Fibroblast of lung (primary cell): ENCODE results near the gene TNRC18.

Experiments
- CTCF ChIP-seq, 2 donors: IDR thresholded peaks in 1 of 2; conservative IDR thresholded peaks in 1 of 2; 1 replicate in 1 of 2; 2 replicates in 1 of 2; pipeline ENCODE4 v1.5.1; 2011 to 2012; ENCODE audit warnings: low read length in 2 of 2, control low read depth in 1 of 2, inconsistent platforms in 1 of 2, low read depth in 1 of 2, mild to moderate bottlenecking in 1 of 2
- EZH2 ChIP-seq: IDR thresholded peaks from 2 replicates; pipeline ENCODE4 v1.5.1; 2012; ENCODE audit warnings: low read length, control low read depth, mild to moderate bottlenecking; ENCODE audit errors: missing control alignments

GRCh38 chr7:5296015-5296610 is 127.5 kb downstream of the TNRC18 start:
- no peak for TF ChIP-seq CTCF (conservative IDR thresholded peaks at IDR 0.05 in 1 of 2, IDR thresholded peaks at IDR 0.05 in 1 of 2; ENCODE audit: low read depth in 1 of 2, low read length in 2 of 2)
- no peak for TF ChIP-seq EZH2
